Stimulated activated CD8-positive, alpha-beta memory T cell treated with anti-CD3 and anti-CD28 coated beads, Interleukin-7, amount 100 ng/mL, for 24 hours (primary cell): Measurements from ENCODE around the gene FES.
A peak's percentile ranks its signal among the peaks of the same experiment; 100 is the strongest.
"Not testable (repeated sequence)": the region's sequence is repeated elsewhere in the genome, so short reads cannot be mapped to it uniquely, and the experiment has no call there.

ENCODE experiments used
- DNase-seq: peaks from one replicate; pipeline ENCODE4 v3.0.0-alpha.2; 2020; ENCODE audit warnings: low read depth

The FES gene

GRCh38 chr15:90892023-90892422 is 7.7 kb downstream of the FES start:
- DNase-seq: no peak

DNA sequence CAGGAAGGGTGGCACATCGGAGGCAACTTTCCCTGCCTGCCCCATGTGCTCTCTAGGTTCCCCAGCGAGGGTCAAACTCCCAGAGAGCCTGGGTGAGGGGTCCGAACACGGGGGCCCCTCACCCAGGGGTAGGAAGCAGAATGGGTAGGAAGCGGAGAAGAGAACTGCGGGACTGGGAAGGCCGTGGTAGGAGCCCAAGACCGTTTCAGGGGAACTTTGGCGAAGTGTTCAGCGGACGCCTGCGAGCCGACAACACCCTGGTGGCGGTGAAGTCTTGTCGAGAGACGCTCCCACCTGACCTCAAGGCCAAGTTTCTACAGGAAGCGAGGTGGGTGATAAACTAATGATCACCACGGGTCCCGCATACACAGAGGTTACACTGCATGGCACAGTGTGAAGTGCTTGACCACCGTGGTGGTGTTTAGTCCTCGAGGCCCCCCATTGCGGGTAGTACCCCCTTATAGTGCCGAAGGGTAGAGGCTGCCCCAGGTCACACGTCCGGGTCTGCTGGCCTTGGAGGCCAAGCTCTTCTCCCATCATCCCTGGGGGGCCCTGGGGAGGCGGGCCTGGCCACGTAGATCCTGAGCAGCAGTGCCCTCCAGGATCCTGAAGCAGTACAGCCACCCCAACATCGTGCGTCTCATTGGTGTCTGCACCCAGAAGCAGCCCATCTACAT is 8.3 kb downstream of the FES start:
- DNase-seq: no peak

DNA sequence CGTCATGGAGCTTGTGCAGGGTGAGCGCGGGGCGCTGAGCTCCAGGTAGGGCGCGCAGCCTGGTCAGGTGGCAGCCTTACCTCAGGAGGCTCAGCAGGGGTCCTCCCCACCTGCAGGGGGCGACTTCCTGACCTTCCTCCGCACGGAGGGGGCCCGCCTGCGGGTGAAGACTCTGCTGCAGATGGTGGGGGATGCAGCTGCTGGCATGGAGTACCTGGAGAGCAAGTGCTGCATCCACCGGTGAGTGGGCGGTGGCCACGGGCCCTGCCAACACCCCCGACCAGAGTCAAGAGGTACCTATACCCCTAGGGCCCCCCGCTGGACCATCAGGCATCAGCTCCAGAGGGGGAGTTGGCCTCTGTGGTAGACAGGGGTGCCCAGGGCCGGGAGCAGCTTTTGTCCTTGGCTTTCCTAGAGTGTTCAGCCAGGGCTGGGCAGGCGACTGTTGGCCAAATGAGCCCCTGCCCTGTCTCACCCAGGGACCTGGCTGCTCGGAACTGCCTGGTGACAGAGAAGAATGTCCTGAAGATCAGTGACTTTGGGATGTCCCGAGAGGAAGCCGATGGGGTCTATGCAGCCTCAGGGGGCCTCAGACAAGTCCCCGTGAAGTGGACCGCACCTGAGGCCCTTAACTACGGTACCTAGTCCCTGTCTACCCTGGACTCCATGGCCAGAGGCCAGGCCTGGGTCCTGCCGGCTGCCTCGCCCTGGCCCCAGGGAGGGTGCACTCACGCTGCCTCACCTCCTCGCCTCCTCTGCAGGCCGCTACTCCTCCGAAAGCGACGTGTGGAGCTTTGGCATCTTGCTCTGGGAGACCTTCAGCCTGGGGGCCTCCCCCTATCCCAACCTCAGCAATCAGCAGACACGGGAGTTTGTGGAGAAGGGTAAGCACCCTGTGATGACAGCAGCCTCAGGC is 9.1 kb downstream of the FES start:
- no peak for DNase-seq

GRCh38 chr15:90895571-90896117 is 11.3 kb downstream of the FES start:
- DNase-seq: no peak

DNA sequence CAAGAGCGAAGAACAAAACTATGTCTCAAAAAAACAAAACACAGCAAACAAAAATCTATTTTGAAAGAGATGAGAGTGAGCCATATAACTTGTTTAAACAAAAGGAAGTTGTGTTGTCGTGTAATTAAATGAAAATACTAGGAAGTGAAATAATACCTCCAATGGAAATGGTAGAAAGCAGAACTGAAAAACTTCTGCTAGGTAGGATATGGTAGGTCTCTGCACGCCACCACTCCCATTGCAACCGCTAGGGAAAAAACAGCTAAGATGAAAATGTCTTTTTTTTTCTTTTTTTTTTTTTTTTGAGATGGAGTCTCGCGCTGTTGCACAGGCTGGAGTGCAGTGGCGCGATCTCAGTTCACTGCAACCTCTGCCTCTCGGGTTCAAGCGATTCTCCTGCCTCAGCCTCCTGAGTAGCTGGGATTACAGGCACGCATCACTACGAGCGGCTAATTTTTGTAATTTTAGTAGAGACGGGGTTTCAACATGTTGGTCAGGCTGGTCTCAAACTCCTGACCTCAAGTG is 12.9 kb downstream of the FES start:
- DNase-seq: not testable (repeated sequence)

DNA sequence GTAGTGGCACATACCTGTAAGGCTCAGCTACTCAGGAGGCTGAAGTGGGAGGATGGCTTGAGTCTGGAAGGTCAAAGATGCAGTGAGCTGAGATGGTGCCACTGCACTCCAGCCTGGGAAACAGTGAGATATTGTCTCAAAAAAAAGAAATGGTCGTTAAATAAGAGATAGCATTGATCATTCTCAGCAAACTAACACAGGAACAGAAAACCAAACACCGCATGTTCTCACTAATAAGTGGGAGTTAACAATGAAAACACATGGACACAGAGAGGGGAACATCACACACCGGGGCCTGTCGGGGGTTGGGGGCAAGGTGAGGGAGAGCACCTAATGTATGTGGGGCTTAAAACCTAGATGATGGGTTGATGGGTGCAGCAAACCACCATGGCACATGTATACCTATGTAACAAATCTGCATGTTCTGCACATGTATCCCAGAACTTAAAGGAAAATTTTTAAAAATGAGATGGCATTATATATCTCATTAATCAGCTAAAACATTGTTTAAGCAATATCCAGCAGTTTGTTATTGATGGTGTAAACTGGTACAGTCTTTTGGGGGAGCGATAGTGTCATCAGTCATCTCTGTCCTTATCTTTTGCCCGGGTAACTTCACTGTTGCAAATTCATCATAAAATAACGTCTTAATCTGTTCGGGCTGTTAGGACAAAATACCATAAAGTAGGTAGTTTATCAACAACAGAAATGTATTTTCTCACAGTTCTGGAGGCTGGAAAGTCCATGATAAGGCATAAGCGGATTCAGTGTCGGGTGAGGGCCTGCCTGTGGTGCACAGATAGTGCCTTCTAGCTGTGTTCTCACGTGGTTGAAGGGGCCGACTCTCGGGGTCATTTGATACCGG is 17.1 kb downstream of the FES start:
- no peak for DNase-seq

GRCh38 chr15:90902040-90902839 is 17.9 kb downstream of the FES start:
- peak; percentile 37 for DNase-seq

GRCh38 chr15:90902840-90903732 is 18.8 kb downstream of the FES start, which contains the start of gene MAN2A2:
MAN2A2 (plus strand) TSS chr15:90903302; CDS start chr15:90904208, 906 bp downstream.
- DNase-seq: peak; percentile 46

DNA sequence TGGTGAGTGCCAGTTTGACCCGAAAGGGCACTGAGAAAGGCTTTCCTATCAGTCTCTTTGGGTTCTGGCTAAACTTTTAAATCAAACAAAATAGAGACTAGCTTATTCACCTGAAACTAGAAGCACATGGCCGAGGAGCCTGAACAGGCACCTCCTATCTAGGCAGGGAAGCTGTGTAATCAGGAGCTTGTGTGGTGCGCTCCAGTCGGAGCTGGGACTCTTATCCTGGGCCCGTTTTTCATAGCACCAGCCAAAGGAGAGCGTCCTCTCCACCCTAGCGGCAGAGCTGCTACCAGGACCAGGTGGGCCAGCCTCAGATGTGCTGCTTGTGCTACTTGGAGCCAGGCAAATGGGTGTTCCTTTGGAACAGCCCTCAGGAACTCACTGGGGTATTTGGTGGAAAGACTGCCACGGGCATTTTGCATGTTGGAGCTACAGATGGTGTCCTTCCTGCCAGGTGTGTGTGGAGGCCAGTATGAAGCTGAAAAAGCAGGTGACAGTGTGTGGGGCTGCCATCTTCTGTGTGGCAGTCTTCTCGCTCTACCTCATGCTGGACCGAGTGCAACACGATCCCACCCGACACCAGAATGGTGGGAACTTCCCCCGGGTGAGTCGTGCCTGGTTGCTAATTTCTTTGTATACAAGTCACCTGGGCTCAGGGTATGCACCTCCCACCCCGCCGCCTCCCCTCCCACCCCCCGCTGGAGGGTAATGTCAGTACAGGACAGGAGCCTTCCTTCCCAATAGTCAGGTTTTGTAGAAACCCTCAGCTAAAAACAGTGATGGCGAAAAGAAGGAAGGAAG is 19.6 kb downstream of the FES start:
- DNase-seq: no peak

GRCh38 chr15:90904746-90905145 is 20.4 kb downstream of the FES start:
- DNase-seq: no peak

DNA sequence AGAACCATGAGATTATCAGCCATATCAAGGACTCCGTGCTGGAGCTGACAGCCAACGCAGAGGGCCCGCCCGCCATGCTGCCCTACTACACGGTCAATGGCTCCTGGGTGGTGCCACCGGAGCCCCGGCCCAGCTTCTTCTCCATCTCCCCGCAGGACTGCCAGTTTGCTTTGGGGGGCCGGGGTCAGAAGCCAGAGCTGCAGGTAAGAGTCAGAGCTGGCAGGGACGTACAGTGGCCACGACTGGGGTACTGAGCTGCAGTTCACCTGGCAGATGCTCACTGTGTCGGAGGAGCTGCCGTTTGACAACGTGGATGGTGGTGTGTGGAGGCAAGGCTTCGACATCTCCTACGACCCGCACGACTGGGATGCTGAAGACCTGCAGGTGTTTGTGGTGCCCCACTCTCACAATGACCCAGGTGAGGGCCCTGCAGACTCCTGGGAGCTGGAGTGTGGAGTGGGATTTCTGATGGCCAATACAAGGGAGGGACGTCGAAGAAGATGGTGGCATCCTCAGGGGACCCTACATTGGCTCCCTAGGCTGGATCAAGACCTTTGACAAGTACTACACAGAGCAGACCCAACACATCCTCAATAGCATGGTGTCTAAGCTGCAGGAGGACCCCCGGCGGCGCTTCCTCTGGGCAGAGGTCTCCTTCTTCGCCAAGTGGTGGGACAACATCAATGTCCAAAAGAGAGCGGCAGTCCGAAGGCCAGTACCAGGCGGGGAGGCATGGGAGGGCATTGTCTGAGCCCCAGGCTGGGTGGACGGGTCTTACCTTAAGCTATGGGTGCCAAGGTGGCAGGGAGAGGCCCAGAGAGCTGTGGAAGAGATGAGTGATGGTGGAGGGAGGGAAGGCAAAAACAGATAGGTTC is 21.2 kb downstream of the FES start:
- no peak for DNase-seq

DNA sequence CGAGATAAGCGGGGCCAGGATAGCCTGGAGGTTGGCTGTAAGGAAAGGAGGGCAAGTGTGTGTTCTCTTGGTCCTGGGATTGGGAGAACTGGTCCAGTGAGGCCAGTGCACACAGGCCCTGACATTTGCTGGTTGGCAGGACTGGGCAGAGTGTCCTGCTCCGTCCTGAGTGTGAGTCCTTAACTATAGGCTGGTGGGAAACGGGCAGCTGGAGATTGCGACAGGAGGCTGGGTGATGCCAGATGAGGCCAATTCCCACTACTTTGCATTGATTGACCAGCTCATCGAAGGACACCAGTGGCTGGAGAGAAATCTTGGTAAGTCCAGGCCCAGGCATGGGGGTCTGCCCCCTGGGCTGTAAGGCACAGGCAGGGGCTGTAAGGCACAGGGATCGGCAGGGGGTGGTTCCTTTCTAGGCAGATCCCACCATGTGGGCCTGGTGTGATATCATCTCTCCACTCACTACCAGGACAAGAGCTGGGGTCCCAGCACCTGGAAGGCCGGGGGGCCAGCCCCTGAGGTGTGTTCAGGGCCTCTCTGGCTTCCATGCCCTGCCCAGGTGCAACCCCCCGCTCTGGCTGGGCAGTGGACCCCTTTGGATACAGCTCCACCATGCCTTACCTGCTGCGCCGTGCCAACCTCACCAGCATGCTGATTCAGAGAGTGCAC is 22.0 kb downstream of the FES start:
- DNase-seq: no peak

- DNase-seq: no peak
These were observed 22.9 kb downstream of the FES start for GRCh38 chr15:90907051-90907660.

GRCh38 chr15:90907838-90908507 is 23.7 kb downstream of the FES start:
- DNase-seq: no peak

DNA sequence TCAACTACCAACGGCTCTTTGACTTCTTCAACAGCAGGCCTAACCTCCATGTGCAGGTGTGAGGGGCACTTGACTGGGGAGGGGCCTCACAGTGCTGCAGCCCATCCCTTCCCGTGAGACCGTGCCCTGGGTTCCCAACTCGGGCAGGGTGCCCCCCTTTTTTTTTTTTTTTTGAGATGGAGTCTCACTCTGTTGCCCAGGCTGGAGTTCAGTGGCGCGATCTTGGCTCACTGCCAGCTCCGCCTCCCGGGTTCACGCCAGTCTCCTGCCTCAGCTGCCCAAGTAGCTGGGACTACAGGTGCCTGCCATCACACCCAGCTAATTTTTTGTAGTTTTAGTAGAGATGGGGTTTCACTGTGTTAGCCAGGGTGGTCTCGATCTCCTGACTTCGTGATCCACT is 25.1 kb downstream of the FES start:
- not testable (repeated sequence) for DNase-seq

- DNase-seq: no peak
These were observed 25.7 kb downstream of the FES start for GRCh38 chr15:90909976-90910375.
